HG03432 (cell line): ENCODE measurements around the gene PDE6B.
"Not testable (repeated sequence)": the region's sequence is repeated elsewhere in the genome, so short reads cannot be mapped to it uniquely, and the experiment has no call there.

Source experiments
- ATAC-seq: cut with Tn5 transposase; IDR thresholded peaks from one replicate; pipeline ENCODE4 v1.9.1; 2021; ENCODE audit warnings: mild to moderate bottlenecking, moderate library complexity; ENCODE audit not compliant: unreplicated experiment

The PDE6B gene

DNA sequence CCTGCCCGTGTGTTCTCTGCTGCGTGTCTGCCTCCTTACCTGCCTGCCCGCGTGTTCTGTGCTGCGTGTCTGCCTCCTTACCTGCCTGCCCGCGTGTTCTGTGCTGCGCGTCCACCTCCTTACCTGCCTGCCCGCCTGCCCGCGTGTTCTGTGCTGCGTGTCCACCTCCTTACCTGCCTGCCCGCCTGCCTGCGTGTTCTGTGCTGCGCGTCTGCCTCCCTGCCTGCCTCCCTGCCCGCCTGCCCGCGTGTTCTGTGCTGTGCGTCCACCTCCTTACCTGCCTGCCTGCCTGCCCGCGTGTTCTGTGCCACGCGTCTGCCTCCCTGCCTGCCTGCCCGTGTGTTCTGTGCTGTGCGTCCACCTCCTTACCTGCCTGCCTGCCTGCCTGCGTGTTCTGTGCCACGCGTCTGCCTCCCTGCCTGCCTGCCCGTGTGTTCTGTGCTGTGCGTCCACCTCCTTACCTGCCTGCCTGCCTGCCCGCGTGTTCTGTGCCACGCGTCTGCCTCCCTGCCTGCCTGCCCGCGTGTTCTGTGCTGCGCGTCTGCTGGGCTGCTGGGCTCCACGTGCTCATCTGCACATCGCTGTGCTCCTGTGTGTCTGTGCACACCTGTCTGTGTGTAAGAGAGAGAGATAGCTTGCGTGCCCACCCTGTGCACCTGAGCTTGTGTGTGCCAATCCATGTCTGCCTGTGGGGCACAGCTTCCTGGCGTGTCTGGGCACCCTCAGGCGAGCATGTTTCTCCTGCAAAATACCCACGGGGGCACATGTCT is 9.9 kb downstream of the PDE6B start:
- ATAC-seq = not testable (repeated sequence)

DNA sequence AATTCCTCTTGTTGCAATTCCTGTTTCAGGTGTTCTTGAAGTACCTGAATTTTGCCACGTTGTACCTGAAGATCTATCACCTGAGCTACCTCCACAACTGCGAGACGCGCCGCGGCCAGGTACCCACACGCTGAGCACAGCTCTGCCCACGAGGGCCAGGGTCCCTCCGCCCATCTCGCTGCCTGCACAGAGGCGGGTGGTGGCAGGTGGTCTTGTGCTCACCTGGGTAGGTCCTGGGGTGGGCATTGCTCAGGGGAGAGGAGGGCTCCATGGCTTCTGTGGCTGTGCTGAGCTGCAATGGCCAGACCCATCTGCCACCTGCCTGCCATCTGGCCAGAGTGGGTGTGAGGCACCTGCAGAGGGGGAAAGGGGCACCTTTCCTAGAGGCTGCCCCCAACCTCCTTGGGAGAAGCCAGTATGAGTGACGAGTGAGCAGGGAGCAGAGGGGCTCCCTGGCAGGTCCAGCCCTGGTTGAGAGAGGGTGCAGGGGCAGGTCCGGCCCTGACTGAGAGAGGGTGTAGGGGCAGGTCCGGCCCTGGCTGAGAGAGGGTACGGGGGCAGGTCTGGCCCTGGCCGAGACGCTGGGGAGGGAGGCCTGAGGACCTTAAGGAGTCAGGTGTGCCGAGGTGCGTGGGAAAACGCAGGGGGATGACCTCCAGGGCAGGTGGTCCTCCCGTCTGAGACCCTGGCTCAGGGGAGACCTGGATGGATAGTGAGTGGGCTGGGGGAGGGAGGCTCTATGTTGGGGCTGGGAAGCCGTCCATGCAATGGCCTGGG is 10.7 kb downstream of the PDE6B start:
- no peak for ATAC-seq

DNA sequence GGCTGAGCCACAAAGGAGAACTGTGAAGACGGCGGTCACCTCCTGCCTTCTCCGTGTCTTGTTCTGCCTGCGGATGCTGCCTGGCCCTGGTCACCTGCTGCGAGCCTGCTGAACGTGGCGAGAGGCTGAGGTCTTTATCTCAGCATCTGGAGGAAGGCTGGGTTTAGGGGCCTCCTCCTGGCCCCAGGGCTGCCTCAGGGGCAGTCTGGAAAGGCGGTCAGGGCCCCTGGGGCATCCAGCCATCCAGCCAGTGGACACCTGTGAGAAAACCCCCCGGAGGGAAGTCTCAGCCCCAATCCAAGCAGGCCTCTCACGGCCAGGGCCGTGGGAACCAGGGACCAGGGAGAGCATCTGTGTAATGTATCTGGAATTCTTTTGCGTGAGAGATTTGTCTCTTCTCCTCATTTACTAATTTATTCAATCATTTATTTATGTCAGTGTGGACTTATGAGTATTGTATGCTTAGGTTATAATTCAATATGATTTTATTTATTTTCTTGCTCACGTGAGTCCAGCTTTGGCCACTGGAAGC is 11.3 kb downstream of the PDE6B start:
- no peak for ATAC-seq

DNA sequence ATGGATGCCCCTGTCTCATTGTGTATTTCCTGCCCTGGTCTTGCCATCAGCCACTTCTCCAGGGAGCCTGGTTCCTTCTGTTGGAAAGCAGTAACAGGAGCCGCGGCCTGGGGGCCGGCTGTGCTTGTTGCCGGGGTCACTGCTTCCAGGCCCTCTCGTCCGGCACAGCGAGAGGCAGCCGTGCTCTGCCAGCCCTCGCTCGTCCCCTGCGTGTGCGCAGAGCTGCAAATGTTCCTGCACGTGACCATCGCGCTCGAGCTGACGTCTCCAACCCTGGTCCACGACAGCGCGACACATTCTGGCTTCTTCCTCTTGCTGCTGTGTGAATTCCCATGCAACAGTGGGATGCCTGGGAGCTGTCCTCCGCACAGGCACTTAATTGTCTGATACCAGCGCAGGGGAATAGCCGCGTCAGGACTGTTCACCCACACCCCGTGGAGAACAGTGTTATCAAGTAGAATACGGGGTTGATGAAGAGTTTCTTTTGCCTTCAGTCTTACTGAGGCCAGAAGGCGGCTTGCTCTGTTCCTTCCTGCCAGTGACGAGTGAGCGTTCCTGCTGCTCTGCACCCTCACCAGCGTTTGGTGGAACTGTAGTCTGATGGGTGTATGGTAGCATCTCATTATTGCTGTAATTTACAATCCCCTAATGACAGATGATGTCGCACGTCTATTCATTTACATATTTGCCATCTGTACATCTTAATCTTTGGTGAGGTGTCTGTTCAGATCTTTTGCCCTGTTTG is 12.3 kb downstream of the PDE6B start:
- no peak for ATAC-seq

DNA sequence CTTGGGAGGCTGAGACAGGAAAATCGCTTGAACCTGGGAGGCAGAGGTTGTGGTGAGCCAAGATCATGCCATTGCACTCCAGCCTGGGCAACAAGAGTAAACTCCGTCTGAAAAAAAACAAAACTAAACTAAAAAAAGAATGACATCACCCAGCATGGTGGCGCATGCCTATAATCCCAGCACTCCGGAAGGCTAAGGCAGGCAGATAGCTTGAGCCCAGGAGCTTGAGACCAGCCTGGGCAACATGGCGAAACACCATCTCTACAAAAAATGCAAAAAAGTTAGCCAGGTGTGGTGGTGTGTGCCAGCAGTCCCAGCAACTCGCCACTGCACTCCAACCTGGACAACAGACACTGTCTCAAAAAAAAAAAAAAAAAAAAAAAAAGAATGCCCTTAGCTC is 17.0 kb downstream of the PDE6B start:
- ATAC-seq = not testable (repeated sequence)

DNA sequence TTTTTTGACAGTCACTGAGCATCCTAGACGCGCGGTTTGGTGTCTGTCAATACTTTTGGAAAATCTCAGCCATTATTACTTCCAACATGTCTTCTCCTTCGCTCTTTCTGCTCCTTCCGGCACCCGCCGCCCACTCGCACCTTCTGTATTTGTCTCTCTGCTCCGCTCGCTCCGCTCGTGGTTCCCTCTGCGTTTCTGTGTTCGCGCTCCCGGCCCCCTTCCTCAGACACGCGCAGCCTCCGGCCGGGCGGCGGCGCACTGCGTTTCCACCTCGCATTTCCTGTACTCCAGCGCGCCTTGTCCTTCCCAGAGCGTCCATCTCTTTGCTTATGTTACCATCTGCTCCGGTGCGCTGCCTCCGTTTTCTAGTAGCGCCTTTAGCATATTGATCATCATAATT is 21.1 kb downstream of the PDE6B start:
- ATAC-seq = no peak

DNA sequence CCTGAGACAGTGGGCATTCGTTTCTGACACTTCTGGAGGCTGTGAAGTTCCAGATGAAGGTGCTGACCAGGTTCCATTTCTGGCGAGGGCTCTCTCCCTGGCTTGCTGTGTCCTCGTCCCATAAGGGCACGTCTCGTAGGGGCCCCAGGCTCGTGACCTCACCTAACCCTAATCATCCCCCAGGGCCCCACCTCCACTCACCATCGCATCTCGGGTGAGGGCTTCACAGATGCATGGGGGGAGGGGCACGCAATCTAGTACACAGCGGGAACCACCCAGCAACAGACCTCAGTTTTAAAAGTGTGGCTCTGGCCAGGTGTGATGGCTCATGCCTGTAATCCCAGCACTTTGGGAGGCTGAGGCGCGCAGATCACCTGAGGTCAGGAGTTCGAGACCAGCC is 22.1 kb downstream of the PDE6B start:
- no peak for ATAC-seq

DNA sequence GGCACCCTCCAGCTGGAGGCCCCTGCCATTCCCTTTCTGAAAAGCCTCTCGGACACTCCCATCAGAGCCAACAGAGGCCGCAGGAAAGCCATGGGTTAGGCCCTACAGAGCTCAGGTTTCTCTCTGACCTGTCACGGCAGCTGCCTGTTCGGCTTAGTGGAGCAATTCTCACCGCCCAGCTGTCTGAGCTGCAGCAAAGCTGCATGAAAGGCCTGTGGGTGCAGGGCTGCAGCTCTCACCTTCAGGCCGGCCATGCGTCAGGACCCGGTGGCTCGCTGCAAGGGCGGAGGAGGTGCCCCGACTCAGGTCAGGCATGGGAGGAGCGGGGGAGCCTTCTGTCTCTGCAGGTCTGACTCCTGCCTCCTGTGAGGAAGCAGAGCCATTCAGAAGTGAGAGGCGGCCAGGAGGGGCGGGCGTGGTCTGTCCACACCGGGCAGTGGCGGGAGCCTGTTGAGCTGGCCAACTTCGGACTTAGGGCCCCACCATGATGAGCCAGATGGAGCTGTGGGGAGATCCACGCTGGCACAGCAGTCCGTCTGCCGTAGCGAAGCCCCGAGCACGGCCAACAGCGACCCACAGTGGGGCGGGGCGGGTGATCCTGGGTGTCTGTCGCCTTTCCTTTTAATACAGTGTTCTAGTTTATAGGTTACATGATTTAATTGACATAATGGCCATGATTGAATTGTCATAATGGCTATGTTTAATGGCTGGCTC is 23.4 kb downstream of the PDE6B start:
- no peak for ATAC-seq

- ATAC-seq = no peak
Measured at GRCh38 chr4:649293-649625, 23.9 kb downstream of the PDE6B start.

GRCh38 chr4:649751-650310 is 24.5 kb downstream of the PDE6B start:
- ATAC-seq = no peak

DNA sequence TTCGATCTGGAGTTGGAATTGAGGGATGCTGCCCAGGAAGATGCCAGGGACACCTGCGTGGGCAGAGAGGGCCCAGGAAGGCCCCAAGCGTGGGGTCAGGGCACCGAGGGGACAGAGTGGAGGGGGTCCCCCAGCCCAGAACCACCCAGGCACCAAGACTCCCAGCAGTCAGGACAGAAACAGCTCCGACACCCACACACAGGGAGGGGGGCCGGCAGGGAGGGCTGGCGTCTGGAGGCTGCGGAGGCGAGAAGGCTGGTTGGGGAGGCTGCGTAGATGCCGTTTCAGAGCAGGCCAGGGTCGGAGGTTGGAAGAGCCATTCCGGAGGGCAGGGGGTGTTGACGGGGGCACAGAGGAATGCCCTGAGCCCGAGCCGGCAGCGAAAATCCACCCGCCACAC is 25.1 kb downstream of the PDE6B start:
- no peak for ATAC-seq

DNA sequence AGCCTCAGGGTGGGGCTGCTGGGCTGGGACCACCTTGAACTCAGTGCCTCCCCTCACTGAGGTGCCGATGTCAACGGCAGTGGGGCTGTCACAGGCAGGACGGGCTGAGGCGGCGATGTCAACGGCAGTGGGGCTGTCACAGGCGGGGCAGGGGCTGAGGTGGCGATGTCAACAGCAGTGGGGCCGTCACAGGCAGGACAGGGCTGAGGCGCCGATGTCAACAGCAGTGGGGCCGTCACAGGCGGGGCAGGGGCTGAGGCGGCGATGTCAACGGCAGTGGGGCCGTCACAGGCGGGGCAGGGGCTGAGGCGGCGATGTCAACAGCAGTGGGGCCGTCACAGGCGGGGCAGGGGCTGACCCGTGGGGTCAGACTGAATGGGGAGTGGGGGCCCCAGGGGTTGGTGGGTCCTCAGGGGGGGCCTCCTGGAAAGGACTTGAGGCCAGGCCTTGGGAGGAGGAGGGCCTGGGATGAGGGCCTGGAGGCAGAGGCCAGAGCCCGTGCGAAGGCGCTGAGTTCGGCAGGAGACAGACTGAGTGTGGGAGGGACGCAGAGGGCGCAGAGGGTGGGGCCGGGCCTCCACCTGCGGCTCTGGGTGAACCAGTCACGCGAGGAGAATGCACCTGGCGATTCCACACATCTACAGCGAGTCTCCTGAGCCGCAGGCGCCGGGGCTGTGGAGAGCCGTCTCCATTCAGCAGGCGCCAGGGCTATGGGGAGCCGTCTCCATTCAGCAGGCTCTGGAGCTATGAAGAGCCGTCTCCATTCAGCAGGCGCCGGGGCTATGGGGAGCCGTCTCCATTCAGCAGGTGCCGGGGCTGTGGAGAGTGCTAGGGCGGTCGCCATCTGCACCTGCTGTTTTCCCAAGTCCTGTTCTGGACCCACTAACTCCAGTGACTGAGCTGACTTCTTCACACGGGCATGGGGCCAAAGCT is 25.8 kb downstream of the PDE6B start:
- no peak for ATAC-seq

- no peak for ATAC-seq
Measured at GRCh38 chr4:651884-652642, 26.7 kb downstream of the PDE6B start.

DNA sequence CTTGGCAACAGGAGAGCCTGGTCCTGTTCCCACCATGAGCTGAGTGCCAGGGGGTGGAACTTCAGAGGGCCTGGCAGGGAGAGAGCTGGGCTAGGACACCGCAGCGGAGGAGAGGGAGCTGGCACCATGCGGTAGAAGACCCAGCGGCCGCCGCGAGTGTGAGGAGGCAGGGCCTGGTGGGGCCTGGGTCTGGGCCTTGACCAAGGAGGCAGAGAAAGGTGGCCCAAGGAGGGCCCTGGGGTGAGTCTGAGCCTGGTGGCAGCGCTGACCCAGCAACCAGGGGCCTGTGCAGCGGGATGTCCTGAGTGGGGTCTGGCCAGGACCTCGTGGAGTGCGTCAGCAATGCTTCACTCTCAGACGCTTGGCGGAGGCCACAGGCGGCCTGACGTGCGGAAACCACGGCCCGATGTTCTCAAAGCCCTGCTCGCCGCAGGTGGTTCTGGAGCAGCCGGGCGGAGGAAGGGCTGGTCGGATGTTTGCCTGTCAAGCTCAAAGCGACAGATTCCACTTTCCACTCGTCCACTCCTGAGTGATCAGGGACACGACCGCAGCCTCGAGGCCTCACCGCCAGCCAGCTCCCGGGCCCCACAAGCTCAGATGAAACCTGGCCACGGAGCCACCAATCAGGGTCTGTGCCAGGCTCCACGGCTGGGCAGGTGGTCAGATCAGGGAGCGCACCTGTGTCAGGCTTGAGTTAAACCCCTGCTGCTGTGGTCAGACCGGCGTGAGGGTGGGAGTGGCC is 27.9 kb downstream of the PDE6B start:
- ATAC-seq = no peak

GRCh38 chr4:653831-654502 is 28.6 kb downstream of the PDE6B start:
- ATAC-seq = no peak

GRCh38 chr4:654503-654845 is 29.1 kb downstream of the PDE6B start:
- no peak for ATAC-seq

DNA sequence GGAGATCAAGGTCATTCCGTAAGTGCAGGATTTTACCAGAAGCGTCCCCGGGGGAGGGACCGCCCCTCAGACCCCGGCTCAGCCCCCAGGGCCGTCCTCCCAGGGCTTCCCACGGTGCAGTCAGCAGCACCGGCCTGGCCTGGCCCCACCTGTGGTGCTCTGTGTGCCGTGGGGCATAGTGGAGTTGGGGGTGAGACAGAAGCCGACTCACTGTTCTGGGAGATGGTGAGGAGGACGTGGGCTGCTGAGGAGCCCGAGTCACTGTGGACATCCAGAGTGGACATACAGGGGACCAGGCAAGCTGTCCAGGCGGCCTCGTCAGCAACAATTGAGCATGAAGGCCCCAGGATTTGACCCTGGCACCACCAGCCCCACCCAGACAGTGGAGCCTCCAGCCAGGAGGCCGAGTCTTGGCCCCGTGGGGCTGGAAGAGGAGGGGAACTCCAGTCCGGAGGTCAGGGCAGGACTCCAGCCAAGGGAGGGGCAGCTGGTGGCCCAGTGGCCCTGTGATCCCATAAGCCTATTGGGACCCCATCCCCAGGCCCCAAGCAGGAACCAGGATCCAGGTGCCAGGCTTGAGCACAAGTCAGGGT is 29.6 kb downstream of the PDE6B start:
- ATAC-seq = no peak
